AG04450 (cell line): ENCODE measurements around the gene UPK1B. TPM values are rescaled to one million over a fixed set of nuclear protein-coding genes. Genes with fewer than 3 reads are reported as not detected.
A peak's percentile ranks its signal among the peaks of the same experiment; 100 is the strongest.

Experiments used
- CTCF ChIA-PET: fragments of 300-600, 350-600 bp; formaldehyde crosslinking; extraction: SDS; loops from one replicate; lab custom pipeline; 2022; ENCODE audit warnings: antibody characterized with exemption, inconsistent platforms; lab: Charles Lee
- POLR2A ChIA-PET: fragments of 350-600 bp; formaldehyde crosslinking; extraction: SDS; loops from one replicate; lab custom pipeline; 2021; ENCODE audit warnings: antibody characterized with exemption, inconsistent platforms; lab: Yijun Ruan, JAX
- DNase-seq: peaks from one replicate; pipeline ENCODE4 v3.0.0-alpha.2; 2011; ENCODE audit warnings: low read depth, low spot score
- H3K27ac ChIP-seq: one replicate; pipeline ENCODE4 v1.5.1; 2012; ENCODE audit warnings: low read depth, low read length, control low read depth
- H3K27me3 ChIP-seq: one replicate; pipeline ENCODE4 v1.6.0; 2012; ENCODE audit warnings: low read length; ENCODE audit not compliant: control insufficient read depth, insufficient read depth
- H3K4me3 ChIP-seq: 2 replicates; pipeline ENCODE4 v1.5.1; 2011; ENCODE audit warnings: mild to moderate bottlenecking, low read depth, low read length, control low read depth
- H3K9me3 ChIP-seq: 2 replicates; pipeline ENCODE4 v1.5.1; 2012; ENCODE audit warnings: low read length; ENCODE audit not compliant: control insufficient read depth, insufficient read depth
- CTCF ChIP-seq: IDR thresholded peaks from 2 replicates; pipeline ENCODE4 v1.5.1; 2011; ENCODE audit warnings: low read depth, low read length, control low read depth, inconsistent platforms
- polyA plus RNA-seq: library from polyadenylated mRNA; depleted of rRNA; stranded (reverse); fragments of >200 nt; gene quantifications from 2 replicates; pipeline ENCODE4 v1.2.3, GENCODE V29; 2011

The UPK1B gene
- polyA plus RNA-seq, 1 experiment: 0.32 TPM

GRCh38 chr3:119195151-119195476, 21.7 kb downstream of the UPK1B start:
- H3K27ac ChIP-seq: peak overlapping the region; percentile 47
- no peaks in the 10 kb centered on the region for H3K27me3 ChIP-seq
- DNase-seq: no peak
- ChIA-PET CTCF (interaction anchor here (1.0 to 1.3 kb wide), 2 partner anchors 21 to 46 kb away, joined by 3 read pairs; partner anchors contain the start of gene UPK1B), POLR2A (no interaction called here)
- H3K9me3 ChIP-seq: no peaks in the 10 kb centered on the region
- no peak for TF ChIP-seq CTCF
- H3K4me3 ChIP-seq: no peak overlapping the region

GRCh38 chr3:119195911-119196310, 22.5 kb downstream of the UPK1B start:
- ChIA-PET CTCF (interaction anchor here (1.3 kb wide), 1 partner anchor 45 kb away, joined by 3 read pairs; no protein-coding TSS in a partner anchor), POLR2A (no interaction called here)
- no peak for DNase-seq
- Histone ChIP-seq H3K4me3 (no peak overlapping the region), H3K27ac (no peak overlapping the region), H3K9me3 (no peaks in the 10 kb centered on the region), H3K27me3 (no peaks in the 10 kb centered on the region)
- TF ChIP-seq CTCF: no peak

- no peak for TF ChIP-seq CTCF
- no peaks in the 10 kb centered on the region for H3K9me3 ChIP-seq
- POLR2A ChIA-PET: interaction anchor here (0.6 kb wide), 1 partner anchor 36 kb away, joined by 4 read pairs; the partner anchor contains the start of gene B4GALT4
- CTCF ChIA-PET: no interaction called here
- H3K4me3 ChIP-seq: no peak overlapping the region
- DNase-seq: no peak
- H3K27ac ChIP-seq: no peak overlapping the region
- H3K27me3 ChIP-seq: no peaks in the 10 kb centered on the region
Measured at GRCh38 chr3:119205209-119205608, 31.8 kb downstream of the UPK1B start.

GRCh38 chr3:119205685-119206084, 32.3 kb downstream of the UPK1B start:
- Histone ChIP-seq H3K4me3 (no peak overlapping the region), H3K9me3 (no peaks in the 10 kb centered on the region), H3K27ac (no peak overlapping the region), H3K27me3 (no peaks in the 10 kb centered on the region)
- TF ChIP-seq CTCF: no peak
- DNase-seq: no peak
- CTCF ChIA-PET: no interaction called here
- POLR2A ChIA-PET: interaction anchor here (0.6 kb wide), 1 partner anchor 35 kb away, joined by 4 read pairs; the partner anchor contains the start of gene B4GALT4

GRCh38 chr3:119206611-119207511, 33.5 kb downstream of the UPK1B start:
- CTCF ChIA-PET: interaction anchor here (0.6 to 1.0 kb wide), 3 partner anchors 19 to 1112 kb away, joined by 3 to 5 read pairs (median 4); no protein-coding TSS in a partner anchor
- POLR2A ChIA-PET: interaction anchor here (1.4 kb wide), 1 partner anchor 34 kb away, joined by 3 read pairs; the partner anchor contains the start of gene B4GALT4

More at GRCh38 chr3:119206611-119207511, 33.5 kb downstream of the UPK1B start:
- no peaks in the 10 kb centered on the region for H3K27me3 ChIP-seq
- no peak overlapping the region for H3K4me3 ChIP-seq
- no peak for DNase-seq
- no peaks in the 10 kb centered on the region for H3K9me3 ChIP-seq
- H3K27ac ChIP-seq: no peak overlapping the region
- no peak for TF ChIP-seq CTCF
